ENCODE results near the gene CACNA1B.

DNA sequence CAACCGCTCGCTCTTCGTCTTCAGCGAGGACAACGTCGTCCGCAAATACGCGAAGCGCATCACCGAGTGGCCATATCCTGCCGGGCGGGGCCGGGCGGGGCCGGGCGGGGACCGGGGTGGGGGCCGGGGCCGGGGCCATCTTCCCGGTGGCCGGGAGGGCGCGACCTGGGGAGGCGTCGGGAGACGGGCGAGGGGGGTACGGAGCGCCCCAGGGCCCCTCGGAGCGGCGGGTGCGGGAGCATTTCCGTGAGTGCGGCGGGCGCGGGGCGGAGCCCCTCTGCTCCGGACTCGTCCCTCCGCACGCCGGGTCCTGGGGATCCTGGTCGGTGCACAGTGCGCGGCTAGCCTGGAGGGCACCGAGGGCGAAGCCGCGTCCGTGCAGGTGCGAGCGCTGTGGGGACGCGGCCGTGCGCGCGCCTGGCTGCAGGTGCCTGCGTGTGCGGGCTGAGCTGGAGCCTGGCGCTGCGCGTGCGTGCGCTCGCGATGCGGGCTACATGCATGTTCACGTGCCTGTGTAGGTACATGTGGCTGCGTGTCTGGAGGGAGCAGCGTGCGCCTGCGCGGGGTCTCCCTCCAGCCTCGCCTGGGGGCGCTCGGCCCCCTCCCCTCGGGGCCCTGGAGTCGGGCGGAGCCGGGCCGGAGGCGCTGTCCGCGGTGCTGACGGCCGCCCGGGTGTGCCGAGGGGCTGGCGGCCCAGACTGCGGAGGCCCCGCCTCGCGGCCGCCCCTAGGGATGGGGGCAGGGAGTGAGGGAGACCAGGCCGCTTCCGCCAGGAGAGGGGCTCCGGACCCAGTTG, 762 bp downstream of the CACNA1B start:
- TF ChIP-seq, protein P1, sequence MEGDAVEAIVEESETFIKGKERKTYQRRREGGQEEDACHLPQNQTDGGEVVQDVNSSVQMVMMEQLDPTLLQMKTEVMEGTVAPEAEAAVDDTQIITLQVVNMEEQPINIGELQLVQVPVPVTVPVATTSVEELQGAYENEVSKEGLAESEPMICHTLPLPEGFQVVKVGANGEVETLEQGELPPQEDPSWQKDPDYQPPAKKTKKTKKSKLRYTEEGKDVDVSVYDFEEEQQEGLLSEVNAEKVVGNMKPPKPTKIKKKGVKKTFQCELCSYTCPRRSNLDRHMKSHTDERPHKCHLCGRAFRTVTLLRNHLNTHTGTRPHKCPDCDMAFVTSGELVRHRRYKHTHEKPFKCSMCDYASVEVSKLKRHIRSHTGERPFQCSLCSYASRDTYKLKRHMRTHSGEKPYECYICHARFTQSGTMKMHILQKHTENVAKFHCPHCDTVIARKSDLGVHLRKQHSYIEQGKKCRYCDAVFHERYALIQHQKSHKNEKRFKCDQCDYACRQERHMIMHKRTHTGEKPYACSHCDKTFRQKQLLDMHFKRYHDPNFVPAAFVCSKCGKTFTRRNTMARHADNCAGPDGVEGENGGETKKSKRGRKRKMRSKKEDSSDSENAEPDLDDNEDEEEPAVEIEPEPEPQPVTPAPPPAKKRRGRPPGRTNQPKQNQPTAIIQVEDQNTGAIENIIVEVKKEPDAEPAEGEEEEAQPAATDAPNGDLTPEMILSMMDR (IDR thresholded peaks at IDR 0.05 in 8 of 11, conservative IDR thresholded peaks at IDR 0.05 in 3 of 11) = no peak
- TF ChIP-seq POLR2A (IDR thresholded peaks at IDR 0.05) = no peak
- TF ChIP-seq POLR2AphosphoS5 (IDR thresholded peaks at IDR 0.05) = no peak

All from spleen (tissue), 7 donors.